HG03460 (cell line): ENCODE data around the gene GPC6.

Experiments
- ATAC-seq: cut with Tn5 transposase; IDR thresholded peaks from one replicate; pipeline ENCODE4 v1.9.1; 2021; ENCODE audit not compliant: unreplicated experiment

The GPC6 gene

GRCh38 chr13:93660391-93661063, 433.9 kb downstream of the GPC6 start:
- no peak for ATAC-seq

- ATAC-seq = no peak
Measured at GRCh38 chr13:93670866-93671265, 444.3 kb downstream of the GPC6 start.

GRCh38 chr13:93672996-93673395, 446.4 kb downstream of the GPC6 start:
- ATAC-seq = no peak

- ATAC-seq = no peak
Measured at GRCh38 chr13:93673885-93674284, 447.3 kb downstream of the GPC6 start.

DNA sequence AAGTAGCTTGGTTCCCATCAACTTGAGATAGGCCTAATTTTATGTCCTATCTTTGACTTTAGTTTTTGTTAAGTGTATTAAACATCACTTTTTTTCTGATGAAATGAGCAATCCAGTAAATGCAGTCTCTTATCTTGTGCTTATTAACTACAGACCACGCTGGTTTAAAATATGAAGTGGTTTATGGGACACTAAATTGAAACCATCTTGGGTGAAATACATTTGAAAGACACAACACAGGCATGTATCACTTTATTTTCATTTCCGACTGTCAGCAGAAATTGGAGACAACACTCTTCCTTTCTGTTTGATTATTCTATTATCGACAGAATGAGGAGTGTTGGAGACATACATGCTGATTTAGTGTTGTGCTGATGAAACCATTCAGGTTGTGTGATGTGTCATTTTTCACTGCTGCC, 447.7 kb downstream of the GPC6 start:
- no peak for ATAC-seq

- no peak for ATAC-seq
Measured at GRCh38 chr13:93680329-93680728, 453.7 kb downstream of the GPC6 start.

DNA sequence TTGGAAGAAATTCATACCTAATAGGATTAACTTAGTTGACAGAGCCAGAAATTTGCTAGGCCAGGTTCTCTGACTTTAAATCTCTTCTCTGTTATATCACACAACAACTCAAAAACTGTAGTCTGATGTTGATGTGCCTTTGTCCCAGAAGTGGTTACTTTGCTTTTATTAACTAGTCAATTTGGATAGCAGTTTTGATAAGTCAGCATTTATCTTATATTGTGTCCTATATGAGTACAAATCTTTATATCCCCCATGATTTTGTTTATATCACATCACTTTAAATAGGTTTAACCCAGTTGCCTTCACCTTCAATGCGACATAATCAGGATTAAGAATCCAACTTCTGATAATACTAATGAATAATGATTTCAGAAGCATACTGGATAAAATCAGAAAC, 459.3 kb downstream of the GPC6 start:
- no peak for ATAC-seq

- ATAC-seq = no peak
Measured at GRCh38 chr13:93686399-93686798, 459.8 kb downstream of the GPC6 start.

DNA sequence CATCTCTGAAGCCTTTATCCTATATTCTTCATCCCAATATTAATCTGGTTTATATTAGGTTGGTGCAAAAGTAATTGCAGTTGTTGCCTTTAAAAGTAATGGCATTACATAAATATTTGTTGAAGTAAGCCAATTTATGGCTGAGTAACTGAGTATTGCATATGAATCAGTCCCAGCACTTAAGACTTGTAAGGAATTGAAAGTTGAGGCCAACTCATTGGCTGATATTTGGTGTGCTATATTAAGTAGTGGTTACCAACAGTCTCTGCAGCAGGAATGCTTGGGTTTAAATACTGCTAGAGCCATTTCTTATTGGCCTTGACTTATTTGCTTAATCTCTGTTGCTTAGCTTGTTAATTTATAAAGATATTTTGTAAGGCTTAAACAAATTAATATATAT, 460.7 kb downstream of the GPC6 start:
- no peak for ATAC-seq

DNA sequence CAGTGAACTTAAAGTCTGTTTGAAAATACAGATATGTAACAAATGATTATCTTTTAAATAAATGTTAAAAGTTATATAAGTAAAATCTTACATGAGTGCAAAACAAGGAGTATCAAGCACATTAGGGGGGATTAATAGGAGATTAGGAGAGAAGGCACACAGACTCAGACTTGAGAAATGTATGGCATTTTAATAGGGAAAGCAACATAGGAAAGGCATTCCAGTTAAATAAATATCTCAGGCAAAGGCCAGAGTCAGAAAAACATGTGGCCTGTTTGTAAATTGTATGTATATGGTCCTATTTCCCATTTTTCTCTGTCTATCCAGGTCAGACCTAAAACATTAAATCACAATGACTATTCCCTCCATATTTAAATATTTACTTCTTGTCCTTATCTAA, 462.7 kb downstream of the GPC6 start:
- ATAC-seq = no peak

- ATAC-seq = no peak
Measured at GRCh38 chr13:93690139-93690538, 463.5 kb downstream of the GPC6 start.

DNA sequence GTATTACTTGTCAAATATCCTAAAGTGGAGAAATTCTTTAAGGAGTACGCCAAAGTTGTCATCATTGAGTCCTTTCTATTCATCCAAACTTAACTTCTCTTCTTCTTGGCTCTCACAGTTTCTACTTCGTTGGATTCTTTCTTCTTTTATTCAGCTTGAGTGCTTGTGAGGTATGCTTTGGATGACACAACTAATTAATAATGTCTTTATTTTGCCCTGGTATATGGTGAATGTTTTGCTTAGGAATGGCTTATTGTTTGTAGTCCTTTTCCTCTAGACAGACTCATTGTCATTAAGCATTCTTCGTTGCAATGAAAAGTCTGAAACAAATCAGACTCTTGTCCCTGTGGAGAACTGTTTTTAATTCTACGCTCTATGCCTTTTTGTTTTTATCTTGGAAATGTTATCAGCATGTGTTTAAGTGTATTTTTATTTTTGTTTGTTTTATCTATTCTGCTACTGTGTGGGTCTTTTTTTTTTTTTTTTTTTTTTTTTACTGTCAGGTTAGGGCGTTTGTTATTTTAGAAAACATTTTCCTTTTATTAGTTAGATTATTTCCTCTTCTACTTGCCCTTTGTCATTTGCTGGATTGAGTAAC, 471.5 kb downstream of the GPC6 start:
- no peak for ATAC-seq

GRCh38 chr13:93700115-93700514, 473.5 kb downstream of the GPC6 start:
- no peak for ATAC-seq

DNA sequence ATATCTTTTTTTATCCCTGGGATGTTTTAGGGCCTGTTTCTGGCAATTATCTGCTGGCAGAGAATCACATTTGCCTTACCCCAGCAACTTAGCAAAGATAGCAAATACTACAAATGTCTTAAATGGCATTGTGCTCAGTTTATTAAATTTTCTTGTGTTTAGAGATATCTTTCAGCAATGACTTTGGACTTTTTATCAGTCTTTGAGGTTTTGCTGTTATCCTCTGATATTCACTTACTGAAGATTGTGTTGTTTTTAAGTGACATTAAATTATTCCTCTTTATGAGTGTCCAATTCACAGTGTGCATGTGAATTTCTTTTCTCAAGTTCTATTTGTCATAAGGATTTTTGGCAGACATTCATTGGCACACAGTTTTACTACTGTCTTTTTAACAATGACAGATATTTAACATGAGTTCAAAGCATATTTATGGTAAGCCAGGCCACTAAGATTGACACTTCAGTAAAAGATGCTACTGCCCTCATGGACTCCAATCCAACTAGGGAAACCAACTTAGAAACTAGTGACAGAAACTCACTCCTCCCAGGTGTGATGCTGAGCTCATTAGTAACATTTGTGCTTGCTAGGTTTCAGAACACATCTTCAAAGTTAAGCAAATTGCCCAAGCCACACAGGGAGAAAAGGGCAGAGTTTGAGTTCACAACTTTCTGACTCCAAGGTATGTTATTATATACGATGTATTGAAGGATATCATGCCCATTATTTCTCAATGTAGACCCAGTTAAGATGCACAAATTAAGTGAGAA, 481.9 kb downstream of the GPC6 start:
- ATAC-seq = no peak

GRCh38 chr13:93709506-93710244, 483.1 kb downstream of the GPC6 start:
- no peak for ATAC-seq

DNA sequence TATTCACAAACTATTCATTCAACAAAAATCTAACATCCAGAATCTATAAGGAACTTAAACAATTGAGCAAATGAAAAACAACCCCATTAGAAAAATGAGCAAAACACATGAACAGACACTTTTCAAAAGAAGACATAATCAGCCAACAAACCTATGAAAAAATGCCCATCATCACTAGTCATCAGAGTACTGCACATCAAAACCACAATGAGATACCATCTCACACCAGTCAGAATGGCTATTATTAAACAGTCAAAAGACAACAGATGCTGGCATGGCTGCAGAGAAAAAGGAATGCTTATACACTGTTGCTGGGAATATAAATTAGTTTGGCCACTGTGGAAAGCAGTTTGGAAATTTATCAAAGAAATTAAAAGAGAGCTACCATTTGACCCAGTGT, 487.6 kb downstream of the GPC6 start:
- ATAC-seq = no peak

- no peak for ATAC-seq
Measured at GRCh38 chr13:93715866-93716265, 489.3 kb downstream of the GPC6 start.

GRCh38 chr13:93716623-93717022, 490.0 kb downstream of the GPC6 start:
- ATAC-seq = no peak

GRCh38 chr13:93721483-93721882, 494.9 kb downstream of the GPC6 start:
- ATAC-seq = no peak

DNA sequence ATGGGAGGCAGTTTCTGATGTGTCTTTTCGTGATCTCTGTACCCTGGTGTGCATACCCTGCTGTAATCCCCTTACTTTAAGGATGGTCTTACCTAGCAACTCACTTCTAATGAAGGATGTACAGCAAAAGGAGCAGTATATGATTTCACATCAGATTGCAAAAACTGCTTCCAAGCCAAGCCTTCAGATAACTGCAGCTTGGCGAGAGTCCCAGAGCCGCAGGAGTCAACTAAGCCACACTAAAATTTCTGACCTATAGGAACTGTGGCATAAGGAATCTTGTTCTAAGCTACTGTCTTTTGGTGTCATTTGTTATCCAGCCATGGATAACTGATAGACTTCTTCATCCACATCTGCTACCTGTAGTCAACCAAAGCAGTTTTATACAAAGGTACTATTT, 496.7 kb downstream of the GPC6 start:
- ATAC-seq = no peak

DNA sequence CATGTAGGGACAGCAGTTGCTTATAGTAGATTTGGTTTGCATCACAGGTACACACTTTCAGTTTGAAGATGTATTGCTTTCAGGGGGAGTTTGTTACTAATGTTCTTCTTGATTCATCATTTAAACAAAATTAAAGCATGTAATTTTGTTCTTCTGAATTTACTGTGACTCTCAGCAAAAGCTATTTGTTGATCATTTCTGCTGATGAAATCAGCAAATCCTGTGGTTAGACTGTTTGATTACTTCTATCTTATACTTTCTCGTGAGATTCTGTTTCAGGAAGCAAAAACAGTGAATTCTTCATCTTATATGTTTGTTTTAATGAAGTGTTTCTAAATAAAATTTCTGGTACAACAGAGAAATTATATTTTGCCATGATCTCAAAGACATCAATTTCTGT, 497.6 kb downstream of the GPC6 start:
- ATAC-seq = no peak
